HG03095 (cell line): ENCODE results near the gene SDHAF1.

Experiments used
- ATAC-seq: cut with Tn5 transposase; IDR thresholded peaks from one replicate; pipeline ENCODE4 v1.9.1; 2021; ENCODE audit warnings: moderate library complexity; ENCODE audit not compliant: unreplicated experiment

The SDHAF1 gene

DNA sequence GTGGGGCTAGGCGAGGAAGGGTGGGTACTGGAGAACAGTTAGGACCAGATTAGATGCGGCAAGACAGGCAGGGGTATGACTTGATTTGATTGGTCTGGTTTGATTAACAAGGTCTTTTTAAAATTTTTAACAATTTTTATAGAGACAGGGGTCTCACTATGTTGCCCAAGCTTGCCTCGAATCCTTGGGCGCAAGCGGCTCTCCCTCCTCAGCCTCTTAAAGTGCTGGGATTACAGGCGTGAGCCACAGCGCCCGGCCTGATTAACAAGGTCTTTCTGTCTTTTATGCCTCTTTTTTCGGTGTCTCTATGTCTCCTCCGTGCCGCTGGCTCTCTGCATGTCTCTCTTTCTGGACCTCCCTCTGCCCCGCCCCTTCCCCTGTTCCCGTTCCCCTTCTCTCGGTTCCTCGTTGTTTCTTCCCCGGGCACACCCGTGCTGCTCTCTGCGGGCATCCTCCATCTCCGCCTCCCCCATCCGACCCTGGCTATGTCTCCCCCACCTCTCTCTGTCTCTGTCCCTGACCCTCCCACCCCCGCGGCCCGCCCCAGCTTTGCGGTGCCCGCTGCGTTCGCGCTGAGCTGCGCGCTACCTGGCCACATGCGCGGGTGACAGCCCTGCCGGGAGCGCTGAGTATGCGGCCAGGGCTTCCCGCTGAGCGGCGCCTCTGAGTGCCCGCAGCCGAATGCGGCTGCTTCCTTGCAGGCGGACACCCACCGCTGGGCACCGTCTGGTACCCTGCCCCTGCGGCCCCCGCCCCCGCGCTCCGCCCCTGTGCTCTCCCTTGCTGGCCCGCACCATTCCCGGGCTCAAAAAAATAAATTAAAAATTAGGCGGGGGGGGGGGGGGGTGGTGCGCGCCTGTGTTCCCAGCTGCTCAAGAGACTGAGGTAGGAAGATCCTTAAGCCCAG is 8.1 kb upstream of the SDHAF1 start:
- ATAC-seq = no peak

DNA sequence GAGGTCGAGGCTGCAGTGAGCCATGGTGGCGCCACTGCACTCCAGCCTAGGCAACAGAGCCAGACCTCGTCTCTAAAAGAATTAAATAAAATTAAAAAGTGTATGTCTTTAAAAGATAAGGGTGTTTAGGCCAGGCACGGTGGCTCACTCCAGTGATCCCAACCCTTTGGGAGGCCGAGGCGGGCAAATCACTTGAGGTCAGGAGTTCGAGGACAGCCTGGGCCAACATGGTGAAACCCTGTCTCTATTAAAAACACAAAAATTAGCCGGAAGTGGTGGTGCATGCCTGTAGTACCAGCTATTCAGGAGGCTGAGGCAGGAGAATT is 7.5 kb upstream of the SDHAF1 start:
- ATAC-seq = no peak

DNA sequence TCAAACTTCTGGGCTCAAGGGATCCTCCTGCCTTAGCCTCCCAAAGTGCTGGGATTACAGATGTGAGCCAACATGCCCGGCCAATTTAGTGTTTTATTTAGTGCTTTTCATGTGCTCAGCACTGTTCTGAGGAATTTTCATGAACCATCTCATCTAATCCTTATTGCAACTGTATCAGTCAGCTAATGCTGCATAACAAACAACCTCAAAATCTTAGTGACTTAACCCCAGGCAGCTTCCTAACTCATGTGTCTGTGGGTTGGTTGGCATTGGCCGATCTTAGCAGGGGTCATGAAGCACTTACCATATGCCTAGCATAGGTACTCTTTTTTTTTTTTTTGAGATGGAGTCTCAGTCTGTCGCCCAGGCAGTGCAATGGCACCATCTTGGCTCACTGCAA is 6.2 kb upstream of the SDHAF1 start:
- ATAC-seq = no peak

DNA sequence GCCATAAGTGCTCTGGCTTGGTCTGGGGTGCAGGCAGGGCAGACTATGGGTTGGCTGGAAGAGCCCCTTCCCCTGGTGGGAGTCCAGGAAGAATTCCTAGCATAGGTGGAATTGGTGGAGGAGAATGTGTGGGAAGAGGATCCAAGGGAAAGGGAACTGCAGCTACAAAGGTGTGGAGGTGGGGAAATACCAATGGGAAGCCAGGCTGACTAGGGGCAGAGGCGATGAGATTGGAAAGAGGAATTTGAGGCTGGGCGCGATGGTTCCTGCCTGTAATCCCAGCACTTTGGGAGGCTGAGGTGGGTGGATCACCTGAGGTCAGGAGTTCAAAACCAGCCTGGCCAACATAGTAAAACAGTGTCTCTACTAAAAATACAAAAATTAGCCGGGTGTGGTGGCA is 4.8 kb upstream of the SDHAF1 start:
- no peak for ATAC-seq

GRCh38 chr19:35990771-35991730 is 3.9 kb upstream of the SDHAF1 start:
- no peak for ATAC-seq

DNA sequence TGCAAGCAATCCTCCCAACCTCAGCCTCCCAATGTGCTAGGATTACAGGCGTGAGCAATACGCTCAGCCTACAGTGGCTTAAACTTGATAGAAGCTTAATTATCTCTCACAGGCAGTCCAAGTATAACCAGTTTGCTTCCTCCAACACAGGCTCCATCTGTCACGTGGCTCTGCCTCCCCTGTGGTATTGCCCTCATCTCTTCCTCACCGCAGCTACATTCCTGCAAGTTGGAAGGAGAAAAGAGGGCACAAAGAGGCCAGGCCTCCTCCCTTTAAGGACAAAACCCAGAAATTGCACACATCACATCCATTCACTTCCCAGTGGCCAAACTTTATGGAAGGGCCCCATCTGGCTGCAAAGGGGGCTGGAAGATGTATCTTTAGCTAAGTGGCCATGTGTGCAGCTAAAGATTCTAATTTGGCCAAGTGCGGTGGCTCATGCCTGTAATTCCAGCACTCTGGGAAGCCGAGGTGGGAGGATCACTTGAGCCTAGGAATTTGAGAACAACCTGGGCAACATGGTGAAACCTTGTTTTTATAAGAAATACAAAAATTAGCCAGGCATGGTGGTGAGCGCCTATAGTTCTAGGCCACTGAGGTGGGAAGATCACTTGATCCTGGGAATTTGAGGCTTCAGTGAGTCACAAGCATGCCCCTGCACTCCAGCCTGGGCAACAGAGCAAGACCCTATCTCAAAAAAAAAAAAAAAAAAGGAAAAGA is 3.1 kb upstream of the SDHAF1 start:
- no peak for ATAC-seq

GRCh38 chr19:35992907-35993765 is 1.9 kb upstream of the SDHAF1 start:
- ATAC-seq = no peak

- ATAC-seq = no peak
Measured at GRCh38 chr19:35993923-35994598, 927 bp upstream of the SDHAF1 start.

- no peak for ATAC-seq
Measured at GRCh38 chr19:35996777-35997176, 1.8 kb downstream of the SDHAF1 start.

DNA sequence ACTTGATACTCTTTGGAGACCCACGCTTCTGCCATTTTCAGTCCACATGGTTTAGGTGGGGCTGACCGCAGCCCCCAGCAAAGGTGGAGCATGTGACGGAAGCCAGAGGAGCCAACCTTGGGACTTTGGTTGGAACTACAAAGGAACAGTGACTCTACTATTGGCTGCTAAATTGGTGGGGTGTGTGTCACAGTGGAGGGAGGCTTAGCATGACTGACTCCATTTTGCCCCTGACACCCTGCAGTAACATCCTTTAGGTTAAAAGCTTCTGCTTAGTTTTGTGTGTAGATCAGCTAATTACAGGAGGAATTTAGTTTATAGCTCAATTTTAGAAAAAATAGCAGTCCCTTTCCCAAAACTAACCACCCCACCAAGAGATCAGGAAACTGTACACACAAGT is 6.6 kb downstream of the SDHAF1 start:
- ATAC-seq = no peak

DNA sequence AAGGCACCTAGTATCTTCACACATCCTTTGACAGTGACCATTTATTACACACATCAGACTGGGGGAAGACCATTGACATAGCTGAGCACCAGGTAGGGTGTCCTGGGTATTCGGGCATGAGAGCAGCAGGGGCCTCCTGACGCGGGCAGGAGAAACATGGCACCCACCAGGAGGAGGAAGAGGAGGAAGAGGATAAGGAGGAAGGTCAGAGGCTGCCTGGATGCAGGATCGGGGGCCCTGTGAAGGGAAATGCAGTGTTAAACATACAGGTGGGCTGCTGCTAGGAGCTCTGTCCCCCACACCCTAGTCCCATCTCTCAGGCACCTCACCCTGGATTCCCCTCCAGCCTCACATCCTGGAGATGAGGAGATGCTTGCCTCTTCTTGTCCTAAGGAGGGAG is 8.3 kb downstream of the SDHAF1 start:
- ATAC-seq = no peak

DNA sequence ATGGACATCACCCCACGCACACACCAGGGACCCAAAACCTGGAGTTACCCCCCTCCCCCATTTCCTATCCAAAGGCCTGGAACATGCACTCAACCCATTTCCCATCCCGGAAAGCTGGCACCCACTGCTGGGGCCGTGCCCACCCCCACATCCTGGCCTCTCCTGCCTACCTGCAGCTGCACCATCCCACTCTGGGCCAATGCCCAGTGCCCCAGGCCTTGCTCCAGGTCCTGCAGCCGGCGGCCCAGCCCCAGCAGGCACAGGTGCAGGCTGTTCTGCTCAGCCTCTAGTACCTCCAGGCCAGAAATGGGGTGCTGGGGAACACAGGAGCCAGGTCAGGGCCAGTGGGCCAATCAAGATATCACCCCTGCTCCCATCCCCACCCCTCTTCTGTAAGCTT is 12.0 kb downstream of the SDHAF1 start:
- no peak for ATAC-seq

GRCh38 chr19:36008336-36008978 is 13.5 kb downstream of the SDHAF1 start, which contains the start of gene SYNE4:
Gene SYNE4, minus strand, starts transcription at chr19:36008813. Its CDS starts 132 bp downstream, at chr19:36008681.
- ATAC-seq = no peak

- no peak for ATAC-seq
Measured at GRCh38 chr19:36009220-36009619, 14.2 kb downstream of the SDHAF1 start.

DNA sequence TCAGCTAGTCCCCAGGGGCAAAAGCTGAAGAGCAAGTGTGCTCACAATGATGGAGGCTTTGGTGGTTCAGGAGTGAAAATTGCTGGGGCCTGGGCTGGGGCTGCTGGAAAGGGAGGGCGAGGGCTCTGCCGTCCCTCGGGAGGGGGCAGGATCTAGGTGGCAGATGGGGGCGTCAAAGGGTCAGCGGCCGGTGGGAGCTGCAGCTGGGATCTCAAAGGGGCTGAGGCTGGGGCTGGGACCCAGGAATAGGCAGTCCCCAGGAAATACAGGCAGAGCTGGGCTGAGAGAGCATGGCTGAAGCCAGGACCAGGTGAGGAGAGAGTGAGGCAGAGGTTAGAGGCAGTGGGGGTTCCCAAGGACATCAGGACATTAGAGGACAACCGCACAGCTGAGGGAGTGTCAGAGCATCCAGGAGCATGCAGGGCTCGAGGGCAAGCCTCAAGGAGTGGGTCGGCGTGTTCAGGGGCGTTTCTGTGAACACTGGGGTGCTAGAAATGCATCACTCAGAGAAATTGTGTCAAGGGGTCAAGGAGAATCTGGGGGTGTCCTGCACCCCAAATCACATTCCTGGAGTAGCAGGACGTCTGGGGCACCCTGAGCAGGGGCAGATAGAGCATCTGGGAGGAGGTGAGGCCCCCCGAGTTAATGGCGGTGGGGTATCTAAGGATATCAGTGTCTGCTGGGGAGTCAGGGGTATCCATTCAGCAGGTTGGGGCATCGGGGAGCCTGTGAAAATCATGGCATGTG is 14.8 kb downstream of the SDHAF1 start:
- ATAC-seq = no peak

DNA sequence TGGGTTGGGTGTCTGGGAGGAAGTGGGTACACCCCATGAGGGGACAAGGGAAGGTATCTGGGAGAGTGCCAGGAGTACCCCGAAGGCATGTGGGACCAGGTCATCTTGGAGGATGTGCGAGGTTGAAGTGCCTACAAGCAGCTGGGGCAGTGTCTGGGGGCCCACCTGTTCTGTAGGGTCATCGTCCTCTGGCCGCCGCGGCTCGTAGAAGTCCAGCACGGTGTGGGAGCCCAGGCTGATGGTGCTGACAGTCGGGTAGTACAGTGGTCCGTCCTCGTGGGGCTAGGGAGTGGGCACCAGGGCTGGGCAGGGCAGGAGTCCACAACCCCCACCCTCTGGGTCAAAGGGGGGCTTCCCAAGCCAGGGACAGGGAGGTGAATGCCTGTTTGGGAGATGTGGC is 15.4 kb downstream of the SDHAF1 start:
- no peak for ATAC-seq

GRCh38 chr19:36013280-36014011 is 18.5 kb downstream of the SDHAF1 start:
- ATAC-seq = no peak
